ENCODE results near the gene SLC44A3.

DNA sequence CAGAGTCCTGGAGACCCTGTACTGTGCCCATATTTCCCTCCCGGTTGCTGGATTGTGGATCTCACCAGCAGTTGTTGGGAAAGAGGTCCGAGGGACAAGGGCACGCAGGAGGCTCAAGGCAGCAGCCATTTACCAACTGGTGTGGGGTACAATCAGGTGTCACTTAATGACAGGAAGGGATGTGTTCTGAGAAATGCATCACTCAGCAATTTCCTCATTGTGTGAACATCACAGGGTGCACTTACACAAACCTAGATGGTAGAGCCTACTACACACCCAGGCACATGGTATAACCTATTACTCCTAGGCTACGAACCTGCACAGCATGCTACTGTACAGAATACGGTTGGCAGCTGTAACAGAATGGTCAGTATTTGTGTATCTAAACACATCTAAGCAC, 20.7 kb downstream of the SLC44A3 start:
- TF ChIP-seq CTCF (tag by site-specific recombination; IDR thresholded peaks at IDR 0.05): no peak
- TF ChIP-seq, protein P1, sequence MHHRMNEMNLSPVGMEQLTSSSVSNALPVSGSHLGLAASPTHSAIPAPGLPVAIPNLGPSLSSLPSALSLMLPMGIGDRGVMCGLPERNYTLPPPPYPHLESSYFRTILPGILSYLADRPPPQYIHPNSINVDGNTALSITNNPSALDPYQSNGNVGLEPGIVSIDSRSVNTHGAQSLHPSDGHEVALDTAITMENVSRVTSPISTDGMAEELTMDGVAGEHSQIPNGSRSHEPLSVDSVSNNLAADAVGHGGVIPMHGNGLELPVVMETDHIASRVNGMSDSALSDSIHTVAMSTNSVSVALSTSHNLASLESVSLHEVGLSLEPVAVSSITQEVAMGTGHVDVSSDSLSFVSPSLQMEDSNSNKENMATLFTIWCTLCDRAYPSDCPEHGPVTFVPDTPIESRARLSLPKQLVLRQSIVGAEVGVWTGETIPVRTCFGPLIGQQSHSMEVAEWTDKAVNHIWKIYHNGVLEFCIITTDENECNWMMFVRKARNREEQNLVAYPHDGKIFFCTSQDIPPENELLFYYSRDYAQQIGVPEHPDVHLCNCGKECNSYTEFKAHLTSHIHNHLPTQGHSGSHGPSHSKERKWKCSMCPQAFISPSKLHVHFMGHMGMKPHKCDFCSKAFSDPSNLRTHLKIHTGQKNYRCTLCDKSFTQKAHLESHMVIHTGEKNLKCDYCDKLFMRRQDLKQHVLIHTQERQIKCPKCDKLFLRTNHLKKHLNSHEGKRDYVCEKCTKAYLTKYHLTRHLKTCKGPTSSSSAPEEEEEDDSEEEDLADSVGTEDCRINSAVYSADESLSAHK (tag by site-specific recombination; IDR thresholded peaks at IDR 0.05): no peak
- TF ChIP-seq ZNF473 (tag by site-specific recombination; IDR thresholded peaks at IDR 0.05): no peak
- no peak for TF ChIP-seq BCL11A (tag by site-specific recombination; IDR thresholded peaks at IDR 0.05; ENCODE audit: low read depth)
- TF ChIP-seq ZNF221 (tag by site-specific recombination; IDR thresholded peaks at IDR 0.05; ENCODE audit: borderline replicate concordance): no peak
- no peak for TF ChIP-seq ZNF23 (tag by site-specific recombination; IDR thresholded peaks at IDR 0.05; ENCODE audit: borderline replicate concordance)
- TF ChIP-seq, protein P2, sequence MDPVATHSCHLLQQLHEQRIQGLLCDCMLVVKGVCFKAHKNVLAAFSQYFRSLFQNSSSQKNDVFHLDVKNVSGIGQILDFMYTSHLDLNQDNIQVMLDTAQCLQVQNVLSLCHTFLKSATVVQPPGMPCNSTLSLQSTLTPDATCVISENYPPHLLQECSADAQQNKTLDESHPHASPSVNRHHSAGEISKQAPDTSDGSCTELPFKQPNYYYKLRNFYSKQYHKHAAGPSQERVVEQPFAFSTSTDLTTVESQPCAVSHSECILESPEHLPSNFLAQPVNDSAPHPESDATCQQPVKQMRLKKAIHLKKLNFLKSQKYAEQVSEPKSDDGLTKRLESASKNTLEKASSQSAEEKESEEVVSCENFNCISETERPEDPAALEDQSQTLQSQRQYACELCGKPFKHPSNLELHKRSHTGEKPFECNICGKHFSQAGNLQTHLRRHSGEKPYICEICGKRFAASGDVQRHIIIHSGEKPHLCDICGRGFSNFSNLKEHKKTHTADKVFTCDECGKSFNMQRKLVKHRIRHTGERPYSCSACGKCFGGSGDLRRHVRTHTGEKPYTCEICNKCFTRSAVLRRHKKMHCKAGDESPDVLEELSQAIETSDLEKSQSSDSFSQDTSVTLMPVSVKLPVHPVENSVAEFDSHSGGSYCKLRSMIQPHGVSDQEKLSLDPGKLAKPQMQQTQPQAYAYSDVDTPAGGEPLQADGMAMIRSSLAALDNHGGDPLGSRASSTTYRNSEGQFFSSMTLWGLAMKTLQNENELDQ (tag by site-specific recombination; IDR thresholded peaks at IDR 0.05; ENCODE audit: low read depth): no peak
- no peak for TF ChIP-seq ZNF792 (tag by site-specific recombination; IDR thresholded peaks at IDR 0.05)
- no peak for TF ChIP-seq ZFP37 (tag by site-specific recombination; IDR thresholded peaks at IDR 0.05)
